ENCODE data around the gene TBC1D2B. TPM values are rescaled to one million over a fixed set of nuclear protein-coding genes. Genes with fewer than 3 reads are reported as not detected.
"Not testable (repeated sequence)": the region's sequence is repeated elsewhere in the genome, so short reads cannot be mapped to it uniquely, and the experiment has no call there.

Gene TBC1D2B
- total and polyA plus RNA-seq, 2 experiments from 2014 or later: 6.5 to 16.5 TPM

DNA sequence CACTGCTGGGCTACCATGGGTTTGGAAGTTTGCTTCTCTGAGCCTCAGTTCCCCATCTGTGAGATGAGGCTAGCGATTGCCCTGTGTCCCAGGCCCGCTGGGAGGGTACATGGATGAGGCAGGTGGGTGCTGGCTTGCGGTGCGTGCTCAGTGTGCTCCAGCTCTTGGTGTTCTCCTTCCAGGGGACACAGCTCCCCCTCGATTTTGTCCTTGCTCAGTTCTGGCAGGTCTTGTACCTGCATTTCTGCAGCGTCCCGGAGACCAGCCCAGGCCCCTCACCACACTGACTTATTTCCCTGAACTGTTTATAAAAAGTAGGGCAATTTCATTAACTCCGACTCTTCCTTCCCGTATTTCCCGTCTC is 95.4 kb downstream of the TBC1D2B start:
- Histone ChIP-seq H3K9me3 (ENCODE audit: low read depth) (no peaks in the 10 kb centered on the region), H3K36me3 (no peaks in the 10 kb centered on the region), H3K27ac (no peak overlapping the region), H3K4me1 (ENCODE audit: low read depth) (no peaks in the 10 kb centered on the region), H3K4me3 (no peak overlapping the region), H3K27me3 (no peaks in the 10 kb centered on the region)
- no peak for DNase-seq (ENCODE audit: low read depth in 1 of 2, low spot score in 1 of 2)
- TF ChIP-seq, protein P1, sequence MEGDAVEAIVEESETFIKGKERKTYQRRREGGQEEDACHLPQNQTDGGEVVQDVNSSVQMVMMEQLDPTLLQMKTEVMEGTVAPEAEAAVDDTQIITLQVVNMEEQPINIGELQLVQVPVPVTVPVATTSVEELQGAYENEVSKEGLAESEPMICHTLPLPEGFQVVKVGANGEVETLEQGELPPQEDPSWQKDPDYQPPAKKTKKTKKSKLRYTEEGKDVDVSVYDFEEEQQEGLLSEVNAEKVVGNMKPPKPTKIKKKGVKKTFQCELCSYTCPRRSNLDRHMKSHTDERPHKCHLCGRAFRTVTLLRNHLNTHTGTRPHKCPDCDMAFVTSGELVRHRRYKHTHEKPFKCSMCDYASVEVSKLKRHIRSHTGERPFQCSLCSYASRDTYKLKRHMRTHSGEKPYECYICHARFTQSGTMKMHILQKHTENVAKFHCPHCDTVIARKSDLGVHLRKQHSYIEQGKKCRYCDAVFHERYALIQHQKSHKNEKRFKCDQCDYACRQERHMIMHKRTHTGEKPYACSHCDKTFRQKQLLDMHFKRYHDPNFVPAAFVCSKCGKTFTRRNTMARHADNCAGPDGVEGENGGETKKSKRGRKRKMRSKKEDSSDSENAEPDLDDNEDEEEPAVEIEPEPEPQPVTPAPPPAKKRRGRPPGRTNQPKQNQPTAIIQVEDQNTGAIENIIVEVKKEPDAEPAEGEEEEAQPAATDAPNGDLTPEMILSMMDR (IDR thresholded peaks at IDR 0.05; ENCODE audit: low read depth, low read length): no peak

DNA sequence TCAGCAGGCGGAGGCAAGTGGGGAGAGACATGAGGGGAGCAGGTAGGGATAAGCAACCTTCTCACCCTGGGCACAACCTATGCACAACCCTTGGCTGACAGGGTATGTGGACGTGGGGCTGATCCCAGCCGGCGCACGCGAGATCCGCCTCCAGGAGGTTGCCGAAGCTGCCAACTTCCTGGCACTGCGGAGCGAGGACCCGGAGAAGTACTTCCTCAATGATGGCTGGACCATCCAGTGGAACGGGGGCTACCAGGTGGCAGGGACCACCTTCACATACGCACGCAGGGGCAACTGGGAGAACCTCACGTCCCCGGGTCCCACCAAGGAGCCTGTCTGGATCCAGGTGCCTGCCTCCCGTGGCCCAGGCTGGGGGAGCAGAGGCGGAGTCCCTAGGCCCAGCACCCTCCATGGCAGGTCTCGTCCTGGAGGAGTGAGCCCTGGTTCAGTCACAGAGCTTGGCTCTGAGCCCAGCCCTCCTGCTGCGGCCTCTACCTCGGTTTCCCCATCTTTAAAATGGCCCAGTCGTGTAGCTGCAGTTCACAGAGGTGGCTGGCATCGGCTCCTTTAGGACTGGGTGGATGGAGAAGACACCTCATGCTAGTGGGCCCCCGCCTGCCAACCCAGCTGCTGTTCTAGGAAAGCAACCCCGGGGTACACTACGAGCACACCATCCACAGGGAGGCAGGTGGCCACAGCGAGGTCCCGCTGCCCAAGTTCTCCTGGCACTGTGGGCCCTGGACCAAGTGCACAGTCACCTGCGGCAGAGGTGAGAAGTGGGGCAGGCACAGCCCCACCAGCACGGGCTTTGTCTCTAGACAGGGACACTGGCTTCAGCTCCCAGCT is 96.0 kb downstream of the TBC1D2B start:
- no peak overlapping the region for H3K4me3 ChIP-seq
- no peaks in the 10 kb centered on the region for H3K36me3 ChIP-seq
- H3K4me1 ChIP-seq (ENCODE audit: low read depth): no peaks in the 10 kb centered on the region
- no peak for DNase-seq (ENCODE audit: low read depth in 1 of 2, low spot score in 1 of 2)
- TF ChIP-seq, protein P1 (IDR thresholded peaks at IDR 0.05; ENCODE audit: low read depth, low read length): no peak
- H3K27me3 ChIP-seq: no peaks in the 10 kb centered on the region
- no peak overlapping the region for H3K27ac ChIP-seq
- H3K9me3 ChIP-seq (ENCODE audit: low read depth): no peaks in the 10 kb centered on the region

DNA sequence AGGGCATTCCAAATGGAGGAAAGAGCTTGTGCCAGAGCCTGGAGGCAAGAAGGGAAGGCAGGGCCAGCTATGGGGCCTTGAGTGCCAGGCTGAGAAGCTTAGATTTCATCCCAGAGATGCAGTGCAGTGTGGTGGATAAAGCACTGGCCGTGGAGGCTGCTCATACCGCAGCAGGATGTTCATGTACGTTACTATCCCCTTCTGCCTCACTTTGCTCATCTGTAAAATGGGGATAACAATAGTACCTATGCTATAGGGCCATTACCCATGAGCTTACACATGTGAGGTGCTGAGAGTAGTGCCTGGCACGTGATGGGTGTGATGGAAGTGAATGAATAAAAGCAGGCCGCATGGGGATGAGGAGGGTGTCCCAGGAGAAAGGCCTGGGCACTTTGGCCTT is 96.8 kb downstream of the TBC1D2B start:
- H3K36me3 ChIP-seq: not testable (repeated sequence)

DNA sequence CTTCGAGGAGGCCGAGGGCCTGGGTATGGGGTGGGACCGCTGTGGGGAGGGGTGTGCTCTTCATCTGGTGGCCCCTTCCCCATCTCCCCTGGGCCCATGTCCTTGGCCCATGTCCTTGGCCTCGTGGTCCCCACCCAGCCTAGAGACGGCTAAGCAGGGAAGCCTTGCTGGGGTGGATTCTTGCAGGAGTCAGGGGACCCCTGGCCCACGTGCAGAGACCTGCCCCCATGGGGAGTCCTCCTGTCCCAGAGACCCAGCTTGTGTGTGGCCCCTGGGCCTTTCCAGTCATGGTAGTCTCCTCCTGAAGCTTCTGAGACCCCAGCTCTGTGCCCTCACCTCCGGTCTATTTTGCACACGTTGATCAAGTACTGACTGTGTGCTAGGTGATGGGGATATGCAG is 97.4 kb downstream of the TBC1D2B start:
- Histone ChIP-seq H3K4me1 (ENCODE audit: low read depth) (peaks cover 7% of the 10 kb centered on the region), H3K9me3 (ENCODE audit: low read depth) (no peaks in the 10 kb centered on the region), H3K4me3 (no peak overlapping the region), H3K27me3 (no peaks in the 10 kb centered on the region), H3K27ac (no peak overlapping the region), H3K36me3 (no peaks in the 10 kb centered on the region)
- DNase-seq (ENCODE audit: low read depth in 1 of 2, low spot score in 1 of 2): no peak
- TF ChIP-seq, protein P1 (IDR thresholded peaks at IDR 0.05; ENCODE audit: low read depth, low read length): no peak

More for the DNA sequence above, 96.8 kb downstream of the TBC1D2B start:
- not testable (repeated sequence) for H3K4me1 ChIP-seq (ENCODE audit: low read depth); H3K27me3 ChIP-seq; H3K27ac ChIP-seq; H3K9me3 ChIP-seq (ENCODE audit: low read depth); DNase-seq (ENCODE audit: low read depth in 1 of 2, low spot score in 1 of 2); H3K4me3 ChIP-seq

DNA sequence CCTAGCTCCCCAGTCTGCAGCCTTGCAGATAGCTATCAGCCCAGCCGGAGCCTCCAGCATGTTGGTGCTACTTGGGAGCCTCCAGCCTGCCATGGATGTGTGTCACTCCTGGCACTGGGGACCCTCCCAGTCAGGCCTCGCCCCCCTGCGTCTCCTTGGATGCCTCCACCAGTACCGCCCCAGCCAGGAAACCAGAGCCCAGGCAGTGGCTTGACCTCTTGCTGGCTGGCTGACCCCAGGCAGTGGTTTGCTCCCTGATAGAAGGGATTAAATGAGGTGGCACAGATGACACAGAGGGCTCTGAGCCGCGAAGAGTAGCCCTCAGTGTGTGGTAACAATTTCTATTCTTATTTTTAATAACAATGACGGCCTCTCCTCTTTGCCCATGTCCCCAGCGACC is 98.4 kb downstream of the TBC1D2B start:
- H3K27me3 ChIP-seq; H3K36me3 ChIP-seq; DNase-seq (ENCODE audit: low read depth in 1 of 2, low spot score in 1 of 2); H3K27ac ChIP-seq; H3K9me3 ChIP-seq (ENCODE audit: low read depth); H3K4me3 ChIP-seq: not testable (repeated sequence)
- peaks cover 11% of the 10 kb centered on the region for H3K4me1 ChIP-seq (ENCODE audit: low read depth)

DNA sequence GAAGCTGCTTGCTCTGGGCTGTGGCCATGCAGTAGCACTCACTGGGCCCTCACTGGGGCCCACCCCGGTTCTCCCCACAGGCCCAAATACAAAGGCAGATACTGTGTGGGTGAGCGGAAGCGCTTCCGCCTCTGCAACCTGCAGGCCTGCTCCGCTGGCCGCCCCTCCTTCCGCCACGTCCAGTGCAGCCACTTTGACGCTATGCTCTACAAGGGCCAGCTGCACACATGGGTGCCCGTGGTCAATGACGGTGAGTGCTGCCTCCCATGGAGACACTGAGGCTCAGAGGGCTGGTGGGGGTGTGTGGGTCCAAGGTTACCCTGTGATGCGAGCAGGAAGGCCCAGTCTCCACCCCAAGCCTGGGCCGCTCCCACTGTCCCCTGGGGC is 98.8 kb downstream of the TBC1D2B start:
- H3K27me3 ChIP-seq; H3K9me3 ChIP-seq (ENCODE audit: low read depth); H3K4me3 ChIP-seq; DNase-seq (ENCODE audit: low read depth in 1 of 2, low spot score in 1 of 2); H3K27ac ChIP-seq; H3K36me3 ChIP-seq: not testable (repeated sequence)
- peaks cover 15% of the 10 kb centered on the region for H3K4me1 ChIP-seq (ENCODE audit: low read depth)

DNA sequence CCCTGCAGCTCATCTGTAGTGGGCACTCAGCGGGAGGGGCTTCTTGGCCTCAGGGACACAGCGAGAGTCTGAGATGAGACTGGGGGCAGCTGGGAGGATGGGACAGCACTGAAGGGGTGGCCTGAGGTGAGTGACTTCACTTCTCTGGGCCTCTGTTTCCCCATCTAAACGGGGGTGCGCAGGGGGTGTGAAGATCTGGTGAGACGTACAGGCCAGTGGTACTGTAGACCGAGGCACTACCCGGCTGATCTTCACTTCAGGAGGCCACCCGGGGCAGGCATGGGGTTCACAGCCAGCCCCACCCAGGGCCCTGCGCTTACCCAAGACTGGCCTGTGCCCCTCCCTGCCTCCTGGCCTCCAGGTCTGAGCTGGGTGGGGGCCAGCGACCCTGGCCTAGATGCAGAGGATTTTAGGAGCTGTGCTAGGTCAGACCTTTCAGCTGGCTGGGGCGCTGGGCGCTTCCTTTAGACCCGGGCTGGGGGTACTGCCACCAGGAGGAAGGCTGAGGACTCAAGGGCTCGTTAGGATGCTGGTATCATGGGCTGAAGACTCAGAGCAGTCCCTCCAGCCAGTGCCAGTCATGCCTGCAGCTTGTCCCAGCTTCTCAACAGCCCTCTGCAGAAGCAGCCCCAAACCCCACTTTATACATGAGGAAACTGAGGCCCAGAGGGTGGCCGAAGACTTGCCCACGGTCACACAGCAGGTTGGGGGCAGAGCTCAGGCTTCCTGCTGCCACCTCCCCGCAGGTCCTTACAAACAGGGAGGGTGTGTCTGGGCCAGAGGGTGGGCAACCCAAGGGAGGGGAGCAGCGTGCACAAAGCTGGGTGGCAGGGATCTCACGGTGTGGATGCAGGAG is 99.4 kb downstream of the TBC1D2B start:
- not testable (repeated sequence) for H3K27ac ChIP-seq; H3K36me3 ChIP-seq; H3K4me3 ChIP-seq; DNase-seq (ENCODE audit: low read depth in 1 of 2, low spot score in 1 of 2); H3K9me3 ChIP-seq (ENCODE audit: low read depth); H3K27me3 ChIP-seq
- H3K4me1 ChIP-seq (ENCODE audit: low read depth): peaks cover 16% of the 10 kb centered on the region

DNA sequence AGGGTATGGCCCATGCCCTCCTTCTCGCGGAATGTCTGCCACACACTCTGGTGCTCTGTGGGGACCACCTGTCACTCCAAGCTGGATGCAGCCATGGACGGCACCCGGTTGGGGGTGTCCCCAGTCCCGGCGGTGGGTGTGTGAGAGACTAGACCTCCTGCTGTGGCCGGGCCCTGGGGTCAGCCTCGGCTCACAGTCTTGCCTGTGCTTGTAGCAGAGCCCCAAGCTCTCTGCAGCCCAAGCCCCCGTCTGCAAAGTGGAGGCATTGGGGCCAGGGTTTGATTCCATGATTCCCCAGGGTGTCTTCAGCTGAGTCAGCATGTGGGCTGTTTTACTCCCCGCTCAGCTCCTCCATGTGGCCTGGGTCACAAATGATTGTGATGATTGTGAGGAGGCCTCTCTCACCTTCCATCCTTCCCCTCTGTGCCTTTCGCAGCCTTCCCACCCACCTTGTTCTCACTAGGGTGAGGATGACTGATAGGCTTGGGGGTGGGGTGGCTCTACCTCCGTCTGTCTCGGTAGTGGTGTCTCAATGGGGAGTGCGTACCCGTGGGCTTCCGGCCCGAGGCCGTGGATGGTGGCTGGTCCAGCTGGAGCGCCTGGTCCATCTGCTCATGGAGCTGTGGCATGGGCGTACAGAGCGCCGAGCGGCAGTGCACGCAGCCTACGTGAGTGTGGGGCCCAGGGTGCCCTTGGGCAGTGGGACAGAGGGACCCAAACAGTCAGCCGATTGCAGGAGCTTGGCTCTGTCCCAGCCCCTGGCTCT is 100.6 kb downstream of the TBC1D2B start:
- H3K4me1 ChIP-seq (ENCODE audit: low read depth): peaks cover 16% of the 10 kb centered on the region
- H3K9me3 ChIP-seq (ENCODE audit: low read depth); DNase-seq (ENCODE audit: low read depth in 1 of 2, low spot score in 1 of 2); H3K27me3 ChIP-seq; H3K36me3 ChIP-seq; H3K27ac ChIP-seq; H3K4me3 ChIP-seq: not testable (repeated sequence)

DNA sequence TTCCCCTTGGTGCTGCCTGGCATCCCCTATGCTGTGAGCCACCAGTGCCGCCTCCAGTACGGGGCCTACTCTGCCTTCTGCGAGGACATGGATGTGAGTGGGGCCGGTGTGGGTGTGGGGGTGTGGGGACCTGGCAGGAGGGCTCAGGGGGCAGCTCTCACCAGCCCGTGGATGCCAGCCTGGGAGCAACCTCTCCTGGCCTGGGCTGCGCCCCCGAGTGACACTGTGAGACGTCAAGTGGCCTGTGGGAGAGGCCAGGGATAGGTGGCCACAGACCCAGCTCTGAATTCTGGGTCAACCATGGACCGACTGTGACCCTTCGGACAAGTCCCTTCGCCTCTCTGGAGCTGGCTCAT is 101.4 kb downstream of the TBC1D2B start:
- H3K4me3 ChIP-seq: not testable (repeated sequence)

More for the DNA sequence above, 101.4 kb downstream of the TBC1D2B start:
- peaks cover 16% of the 10 kb centered on the region for H3K4me1 ChIP-seq (ENCODE audit: low read depth)
- not testable (repeated sequence) for H3K9me3 ChIP-seq (ENCODE audit: low read depth); DNase-seq (ENCODE audit: low read depth in 1 of 2, low spot score in 1 of 2); H3K36me3 ChIP-seq; H3K27ac ChIP-seq; H3K27me3 ChIP-seq
